T-cell (primary cell): ENCODE results near the gene TMEM18. TPM values are rescaled to one million over a fixed set of nuclear protein-coding genes. Genes with fewer than 3 reads are reported as not detected.

ENCODE experiments used
- ATAC-seq, 4 experiments: fragments of 200-7000 bp in 3 of 4; fragments of 150-1000 bp in 1 of 4; cut with Tn5 transposase; replicated peaks in 1 of 4; 1 replicate in 3 of 4; 2 replicates in 1 of 4; pipeline ENCODE4 v1.10.0; 2021; ENCODE audit warnings: moderate library complexity in 3 of 4, mild to moderate bottlenecking in 2 of 4, moderate number of reproducible peaks in 1 of 4
- CTCF ChIA-PET, 2 donors: fragments of 300-600 bp; sonication (Branson Sonifier 250); formaldehyde crosslinking; loops; one replicate each; lab custom pipeline; 2022; ENCODE audit warnings: antibody characterized with exemption in 2 of 2; lab: Charles Lee
- POLR2A ChIA-PET, 2 donors: fragments of 300-600 bp; sonication (Branson Sonifier 250); formaldehyde crosslinking; loops; one replicate each; lab custom pipeline; 2022; ENCODE audit warnings: antibody characterized with exemption in 2 of 2; lab: Charles Lee
- DNase-seq, 35 experiments: peaks; one replicate each; pipeline versions ENCODE4 v3.0.0 to v3.0.0-alpha.2; 2013 to 2023
- H3K27ac ChIP-seq: one replicate; pipeline ENCODE4 v1.5.1; 2013; ENCODE audit warnings: low read length
- H3K27me3 ChIP-seq, 2 experiments: replicated peaks in 1 of 2; 1 replicate in 1 of 2; 2 replicates in 1 of 2; pipeline versions ENCODE4 v1.6.1 to v1.7.0; 2013; ENCODE audit warnings: low read length in 1 of 2, mixed read lengths in 1 of 2; ENCODE audit not compliant: control insufficient read depth in 2 of 2, insufficient read depth in 2 of 2; ENCODE audit errors: extremely low read depth in 1 of 2
- H3K36me3 ChIP-seq, 2 donors: 1 replicate in 1 of 2; 2 replicates in 1 of 2; pipeline versions ENCODE4 v1.6.1 to v1.7.0; 2013; ENCODE audit warnings: low read length in 1 of 2; ENCODE audit not compliant: control insufficient read depth in 2 of 2, insufficient read depth in 1 of 2; ENCODE audit errors: extremely low read depth in 1 of 2
- H3K4me1 ChIP-seq, 2 experiments: 1 replicate in 1 of 2; 2 replicates in 1 of 2; pipeline versions ENCODE4 v1.6.1 to v1.7.0; 2013; ENCODE audit warnings: low read length in 2 of 2, mixed read lengths in 1 of 2; ENCODE audit not compliant: insufficient read depth in 2 of 2, control insufficient read depth in 1 of 2; ENCODE audit errors: extremely low read depth in 1 of 2
- H3K4me3 ChIP-seq, 2 donors: 1 replicate in 1 of 2; 2 replicates in 1 of 2; pipeline versions ENCODE4 v1.5.1 to v1.7.0; 2013; ENCODE audit warnings: mild to moderate bottlenecking in 2 of 2, low read length in 1 of 2, moderate library complexity in 1 of 2; ENCODE audit not compliant: control insufficient read depth in 1 of 2; ENCODE audit errors: extremely low read depth in 1 of 2
- H3K9me3 ChIP-seq: 2 replicates; pipeline ENCODE4 v1.7.0; 2013
- H3K27ac Mint-ChIP-seq, 2 donors: one replicate each; pipeline ENCODE4 v1.8.0; 2020 to 2021; ENCODE audit warnings: mild to moderate bottlenecking in 2 of 2, mixed read lengths in 2 of 2
- H3K27me3 Mint-ChIP-seq, 2 donors: one replicate each; pipeline ENCODE4 v1.8.0; 2021 to 2022; ENCODE audit warnings: mixed read lengths in 2 of 2
- H3K36me3 Mint-ChIP-seq: one replicate; pipeline ENCODE4 v1.8.0; 2021; ENCODE audit warnings: mixed read lengths
- H3K4me1 Mint-ChIP-seq, 3 donors: one replicate each; pipeline ENCODE4 v1.8.0; 2020 to 2022; ENCODE audit warnings: mixed read lengths in 3 of 3, mild to moderate bottlenecking in 1 of 3
- H3K4me3 Mint-ChIP-seq, 3 donors: one replicate each; pipeline ENCODE4 v1.8.0; 2020 to 2022; ENCODE audit warnings: mild to moderate bottlenecking in 3 of 3, mixed read lengths in 3 of 3, moderate library complexity in 3 of 3
- H3K9me3 Mint-ChIP-seq, 3 donors: one replicate each; pipeline ENCODE4 v1.8.0; 2020 to 2022; ENCODE audit warnings: mixed read lengths in 3 of 3
- WGBS: methylation state at CpG from one replicate; pipeline ENCODE4 v1.1.5; 2013; ENCODE audit warnings: missing lambda C conversion rate; ENCODE audit not compliant: insufficient coverage; 5-methylcytosine and 5-hydroxymethylcytosine counted together
- total RNA-seq, 35 experiments: library from RNA in 6 of 35; stranded (reverse) in 6 of 35; fragments of 120-200 nt in 1 of 35; gene quantifications; one replicate each; pipeline versions ENCODE4 v1.2.1 to v1.2.4 and lab custom pipeline; 2013 to 2026

TMEM18 gene
- total RNA-seq, 5 donors from 2014 or later (not counting 1 experiment from before 2014, with no cell fraction given), result 22.8 to 29.8 (median 28.8) TPM

GRCh38 chr2:636641-637405 lies 40.4 kb downstream of the TMEM18 start:
- H3K4me1 ChIP-seq, result peaks cover 0 to 8% of the 10 kb centered on the region in 2 experiments
- H3K27me3 ChIP-seq, result peaks cover 0 to 7% of the 10 kb centered on the region in 2 experiments
- ChIA-PET CTCF (interaction anchor here (0.6 to 1.5 kb wide), 7 partner anchors 51 to 617 kb away, joined by 3 to 6 read pairs (median 3); no protein-coding TSS in a partner anchor), POLR2A (no interaction called here)
- H3K27ac ChIP-seq, result no peak overlapping the region
- H3K4me3 ChIP-seq, result peak overlapping the region; percentile 56 to 85
- Mint-ChIP-seq H3K36me3 (no peaks in the 10 kb centered on the region), H3K27me3 (peaks cover 0 to 2% of the 10 kb centered on the region in 2 donors), H3K4me1 (peaks cover 2 to 7% (median 4%) of the 10 kb centered on the region in 3 donors), H3K9me3 (peaks cover 0 to under 1% (median 0%) of the 10 kb centered on the region in 3 donors), H3K4me3 (peak overlapping the region; percentile 71 to 84 (median 82)), H3K27ac (peak overlapping the region; percentile 30 to 37)
- no peaks in the 10 kb centered on the region for H3K9me3 ChIP-seq
- peak in 29 of 35 experiments; percentile 5 to 73 (median 40) for DNase-seq
- WGBS, result 12% methylated on average over 53 of the region's 57 CpGs
- H3K36me3 ChIP-seq, result no peaks in the 10 kb centered on the region
- peak; percentile 67 to 83 (median 75) for ATAC-seq

DNA sequence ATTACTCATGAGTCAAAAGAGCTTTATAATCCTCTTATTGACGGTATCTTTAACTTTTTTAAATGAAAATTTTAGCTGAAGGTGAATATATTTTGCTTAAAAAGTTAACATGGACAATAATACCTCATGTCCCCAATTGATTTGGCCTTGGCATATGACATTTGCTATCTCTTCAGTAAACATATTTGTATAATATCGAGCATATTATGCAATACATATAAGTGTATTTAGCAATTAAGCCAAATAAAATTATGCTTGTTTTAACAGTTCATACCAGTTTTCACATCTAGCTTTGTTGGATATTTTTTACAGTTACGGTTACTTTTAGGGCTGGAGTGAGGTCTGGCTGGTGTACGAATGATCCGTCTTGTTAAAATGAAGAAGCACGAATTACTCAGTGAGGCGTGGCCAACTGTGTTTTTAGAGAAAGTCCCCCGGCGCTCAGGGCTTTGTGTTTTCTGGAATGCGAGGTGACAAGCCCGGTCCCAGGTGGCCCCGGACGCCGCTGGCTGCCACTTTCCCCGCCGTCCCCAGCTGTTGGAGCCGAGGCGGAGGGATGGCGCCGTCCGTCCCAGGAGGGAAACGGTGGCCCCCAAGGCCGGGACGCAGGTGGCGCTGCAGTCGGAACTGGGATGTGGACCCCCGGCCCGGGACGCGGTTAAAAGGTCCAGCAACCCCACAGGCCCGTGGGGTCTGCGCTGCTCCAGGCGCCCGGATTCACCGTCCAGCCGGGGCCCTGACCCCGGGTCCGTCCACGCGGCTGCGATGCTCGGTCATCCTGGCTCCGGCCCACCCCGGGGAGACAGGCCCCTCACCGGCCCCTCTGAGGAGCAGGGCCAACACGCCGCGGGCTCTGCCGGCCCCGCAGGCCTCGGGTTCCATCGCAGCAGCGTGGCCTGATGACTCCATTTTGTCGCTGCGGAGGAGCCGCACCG lies 41.3 kb downstream of the TMEM18 start:
- Histone ChIP-seq H3K27ac (no peak overlapping the region), H3K4me3 (peak overlapping the region in 1 of 2 donors; percentile 56), H3K36me3 (no peaks in the 10 kb centered on the region), H3K4me1 (peaks cover 0 to 8% of the 10 kb centered on the region in 2 experiments), H3K27me3 (peaks cover 0 to 7% of the 10 kb centered on the region in 2 experiments), H3K9me3 (no peaks in the 10 kb centered on the region)
- Mint-ChIP-seq H3K9me3 (peaks cover 0 to 3% (median 0%) of the 10 kb centered on the region in 3 donors), H3K4me1 (peaks cover 2 to 7% (median 4%) of the 10 kb centered on the region in 3 donors), H3K36me3 (no peaks in the 10 kb centered on the region), H3K27me3 (peaks cover 0 to 4% of the 10 kb centered on the region in 2 donors), H3K4me3 (peak overlapping the region; percentile 42 to 84 (median 56)), H3K27ac (no peak overlapping the region)
- ATAC-seq, result no peak
- WGBS, result 87% methylated on average over 54 of the region's 57 CpGs
- POLR2A ChIA-PET, result no interaction called here
- CTCF ChIA-PET, result interaction anchor here (0.6 to 1.5 kb wide), 10 partner anchors 50 to 616 kb away, joined by 3 to 6 read pairs (median 3); no protein-coding TSS in a partner anchor
- no peak for DNase-seq

DNA sequence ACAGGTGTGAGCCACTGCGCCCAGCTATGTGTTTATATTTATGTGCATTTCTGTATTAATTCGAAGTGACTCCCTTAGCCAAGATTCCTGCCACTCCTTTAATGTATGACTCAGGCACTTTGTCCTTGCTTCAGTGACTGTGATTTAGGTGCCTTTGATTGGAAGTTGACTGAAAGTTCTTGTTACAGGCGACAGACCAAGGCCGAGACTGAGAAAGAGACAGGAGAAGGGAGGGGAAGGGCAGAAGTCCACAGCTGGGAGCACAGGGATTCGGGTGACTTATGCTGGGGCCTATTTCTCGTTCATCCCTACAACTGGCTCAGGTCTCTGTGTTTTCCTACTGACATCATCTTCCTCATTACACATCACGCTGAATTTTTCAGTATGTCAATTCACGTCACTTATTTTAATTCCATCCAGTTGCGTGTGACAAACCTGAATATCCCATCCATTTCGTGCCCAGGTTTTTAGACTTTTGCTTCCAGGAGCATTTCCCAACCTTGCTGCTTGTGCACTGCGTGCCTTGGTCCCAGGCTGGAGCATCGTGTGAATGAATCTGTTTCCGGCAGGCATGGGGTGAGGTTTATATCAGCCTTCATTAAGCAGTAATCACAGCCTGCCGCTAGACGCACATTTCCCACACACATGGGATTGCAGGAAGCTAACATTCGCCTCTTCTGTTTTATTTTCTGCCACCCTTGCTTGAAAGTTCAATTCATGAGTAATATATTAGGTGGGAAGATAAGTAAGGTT lies 42.4 kb downstream of the TMEM18 start:
- H3K9me3 ChIP-seq, result no peaks in the 10 kb centered on the region
- no peak overlapping the region for H3K4me3 ChIP-seq
- H3K4me3 Mint-ChIP-seq, result no peak overlapping the region
- peaks cover 0 to 4% of the 10 kb centered on the region in 2 donors for H3K27me3 Mint-ChIP-seq
- H3K27ac Mint-ChIP-seq, result no peak overlapping the region
- CTCF ChIA-PET, result interaction anchor here (0.5 to 1.5 kb wide), 4 partner anchors 27 to 388 kb away, joined by 3 to 6 read pairs (median 3); no protein-coding TSS in a partner anchor
- H3K27me3 ChIP-seq, result peaks cover 0 to 7% of the 10 kb centered on the region in 2 experiments
- POLR2A ChIA-PET, result no interaction called here
- peaks cover 2 to 7% (median 4%) of the 10 kb centered on the region in 3 donors for H3K4me1 Mint-ChIP-seq
- no peak overlapping the region for H3K27ac ChIP-seq
- peaks cover 0 to 8% of the 10 kb centered on the region in 2 experiments for H3K4me1 ChIP-seq
- no peaks in the 10 kb centered on the region for H3K36me3 ChIP-seq
- no peaks in the 10 kb centered on the region for H3K36me3 Mint-ChIP-seq
- 60% methylated on average over 6 of the region's 16 CpGs for WGBS
- ATAC-seq (no peak), DNase-seq (no peak)
- peaks cover 0 to 3% (median 0%) of the 10 kb centered on the region in 3 donors for H3K9me3 Mint-ChIP-seq

- 94% methylated on average over 9 of the region's 11 CpGs for WGBS
- Histone ChIP-seq H3K36me3 (no peaks in the 10 kb centered on the region), H3K4me3 (no peak overlapping the region), H3K4me1 (peaks cover 0 to 8% of the 10 kb centered on the region in 2 experiments), H3K27ac (no peak overlapping the region), H3K27me3 (peaks cover 0 to 8% of the 10 kb centered on the region in 2 experiments), H3K9me3 (no peaks in the 10 kb centered on the region)
- DNase-seq (no peak), ATAC-seq (no peak)
- POLR2A ChIA-PET, result no interaction called here
- no peaks in the 10 kb centered on the region for H3K36me3 Mint-ChIP-seq
- H3K9me3 Mint-ChIP-seq, result peaks cover 0 to 3% (median 0%) of the 10 kb centered on the region in 3 donors
- H3K4me1 Mint-ChIP-seq, result peaks cover 2 to 7% (median 4%) of the 10 kb centered on the region in 3 donors
- peaks cover 0 to 4% of the 10 kb centered on the region in 2 donors for H3K27me3 Mint-ChIP-seq
- H3K4me3 Mint-ChIP-seq, result no peak overlapping the region
- CTCF ChIA-PET, result interaction anchor here in 1 of 2 donors (0.5 to 0.6 kb wide), 2 partner anchors 28 to 916 kb away, joined by 3 read pairs; no protein-coding TSS in a partner anchor
- no peak overlapping the region for H3K27ac Mint-ChIP-seq
Measured at GRCh38 chr2:634041-634440, 43.2 kb downstream of the TMEM18 start.

- ChIA-PET POLR2A (no interaction called here), CTCF (interaction anchor here in 1 of 2 donors (0.6 kb wide), 1 partner anchor 917 kb away, joined by 3 read pairs; no protein-coding TSS in a partner anchor)
- Histone ChIP-seq H3K4me3 (no peak overlapping the region), H3K27ac (no peak overlapping the region), H3K9me3 (no peaks in the 10 kb centered on the region), H3K36me3 (no peaks in the 10 kb centered on the region), H3K27me3 (peaks cover 0 to 13% of the 10 kb centered on the region in 2 experiments), H3K4me1 (peaks cover 0 to 8% of the 10 kb centered on the region in 2 experiments)
- DNase-seq, result no peak
- no CpG with 5 or more reads among the region's 5 CpGs for WGBS
- H3K27me3 Mint-ChIP-seq, result peaks cover 0 to 5% of the 10 kb centered on the region in 2 donors
- no peak for ATAC-seq
- H3K27ac Mint-ChIP-seq, result no peak overlapping the region
- H3K4me3 Mint-ChIP-seq, result no peak overlapping the region
- peaks cover 2 to 7% (median 4%) of the 10 kb centered on the region in 3 donors for H3K4me1 Mint-ChIP-seq
- peaks cover 0 to 3% (median 0%) of the 10 kb centered on the region in 3 donors for H3K9me3 Mint-ChIP-seq
- H3K36me3 Mint-ChIP-seq, result no peaks in the 10 kb centered on the region
Measured at GRCh38 chr2:633371-633770, 43.8 kb downstream of the TMEM18 start.
